ENCODE data around the gene RGS19. TPM values are rescaled to one million over a fixed set of nuclear protein-coding genes. Genes with fewer than 3 reads are reported as not detected.

Gene RGS19
- total and polyA plus RNA-seq, 2 of the 8 experiments (the other 6 are each of a cell fraction or from before 2014, with no cell fraction given), result 12.7 to 16.8 TPM

GRCh38 chr20:64063389-64064144 lies 15.8 kb downstream of the RGS19 start (continued):
- peak; percentile 4 for TF ChIP-seq KDM4A (IDR thresholded peaks at IDR 0.05; ENCODE audit: low read depth, low read length, severe bottlenecking)
- TF ChIP-seq CHD7 (IDR thresholded peaks at IDR 0.05; ENCODE audit: insufficient replicate concordance, low read length), result no peak
